ENCODE results near the gene ZMYND8. TPM values are rescaled to one million over a fixed set of nuclear protein-coding genes. Genes with fewer than 3 reads are reported as not detected.
"Not testable (repeated sequence)": the region's sequence is repeated elsewhere in the genome, so short reads cannot be mapped to it uniquely, and the experiment has no call there.

Gene ZMYND8
- total RNA-seq = 10 to 100 TPM; 42.7 to 50.3 TPM
- total RNA-seq = 42.9 to 75.3 reads per million in 2 donors

DNA sequence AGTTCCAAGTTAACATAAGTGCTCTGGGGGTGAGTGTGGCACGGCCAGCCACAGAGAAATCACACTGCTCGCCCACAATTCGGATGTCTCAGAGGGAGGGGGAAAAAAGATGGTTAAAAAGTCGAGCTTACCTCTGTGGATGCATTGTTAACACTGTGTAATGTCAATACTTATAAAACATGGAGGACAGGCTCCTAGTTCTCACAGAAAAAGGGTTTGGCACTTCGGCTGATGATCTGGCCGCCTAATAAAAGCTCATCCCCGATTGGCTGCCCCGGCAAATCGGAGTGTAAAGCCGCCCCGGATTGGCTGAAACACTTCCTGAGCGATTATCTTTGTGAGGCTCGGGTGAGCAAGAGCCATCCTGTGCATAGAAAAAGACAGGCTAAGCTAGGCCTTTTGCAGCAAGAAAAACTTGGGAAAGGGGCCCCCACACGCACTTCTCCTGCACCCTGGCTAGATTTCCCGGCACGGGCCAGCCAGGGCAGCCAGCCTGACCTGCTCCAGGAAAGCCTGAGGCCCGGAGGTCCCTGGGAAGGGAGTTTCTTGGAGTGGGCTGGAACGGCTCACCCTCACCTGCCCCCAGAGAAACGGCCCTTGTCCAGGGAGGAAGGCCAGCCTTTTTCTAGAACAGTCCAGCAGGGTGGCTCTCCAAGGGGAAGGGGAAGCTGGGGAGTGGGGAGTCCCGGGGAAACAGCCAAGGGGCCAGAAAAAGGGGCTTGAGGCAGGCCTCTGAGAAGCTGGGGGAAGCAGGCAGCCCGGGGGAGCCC lies at the start of gene ZMYND8:
TSS of gene ZMYND8 (minus strand) at position 174 of the 770 bp plus-strand sequence. CDS start at position 145, 29 bp downstream.
- H3K4me1 Mint-ChIP-seq = peaks cover 58% of the 10 kb centered on the region
- H3K4me3 Mint-ChIP-seq = peak within 1 kb of the TSS; percentile 89
- peak within 1 kb of the TSS; percentile 97 for H3K27ac Mint-ChIP-seq

DNA sequence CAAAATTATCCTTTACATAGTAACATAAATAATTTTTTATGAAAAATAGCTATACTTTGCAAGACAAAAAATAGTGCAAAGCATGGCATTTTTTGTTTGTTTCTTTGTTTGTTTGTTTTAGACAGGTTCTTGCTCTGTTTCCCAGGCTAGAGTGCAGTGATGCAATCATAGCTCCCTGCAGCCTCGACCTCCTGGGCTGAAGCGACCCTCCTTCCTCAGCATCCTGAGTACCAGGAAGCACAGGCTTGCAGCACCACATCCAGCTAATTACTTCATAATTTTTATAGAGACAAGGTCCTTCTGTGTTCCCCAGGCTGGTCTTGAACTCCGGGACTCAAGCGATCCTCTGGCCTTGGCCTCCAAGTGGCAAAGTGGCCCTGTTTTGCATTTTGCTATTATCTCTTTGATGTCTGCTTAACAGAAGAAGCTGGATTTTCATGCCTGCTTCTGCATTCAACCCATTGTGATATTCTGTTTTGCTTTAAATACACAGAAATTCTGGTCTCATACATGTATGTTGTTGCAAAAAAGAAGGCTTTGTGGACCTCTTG lies 49.4 kb upstream of the ZMYND8 start:
- DNase-seq = no peak
- Mint-ChIP-seq H3K4me1 (peaks cover 3% of the 10 kb centered on the region), H3K36me3 (ENCODE audit: low read depth) (no peaks in the 10 kb centered on the region), H3K27me3 (no peaks in the 10 kb centered on the region), H3K4me3 (no peak overlapping the region), H3K27ac (no peak overlapping the region)
- no peaks in the 10 kb centered on the region for H3K9me3 ChIP-seq (ENCODE audit: control insufficient read depth, low read length, poor library complexity, severe bottlenecking)
- no peak for ATAC-seq

More for the DNA sequence above, at the start of gene ZMYND8:
- DNase-seq = peak; percentile 67 to 98 (median 93)
- ATAC-seq = peak; percentile 91
- H3K27me3 Mint-ChIP-seq = no peaks in the 10 kb centered on the region
- H3K36me3 Mint-ChIP-seq (ENCODE audit: low read depth) = no peaks in the 10 kb centered on the region
- no peaks in the 10 kb centered on the region for H3K9me3 ChIP-seq (ENCODE audit: control insufficient read depth, low read length, poor library complexity, severe bottlenecking)

DNA sequence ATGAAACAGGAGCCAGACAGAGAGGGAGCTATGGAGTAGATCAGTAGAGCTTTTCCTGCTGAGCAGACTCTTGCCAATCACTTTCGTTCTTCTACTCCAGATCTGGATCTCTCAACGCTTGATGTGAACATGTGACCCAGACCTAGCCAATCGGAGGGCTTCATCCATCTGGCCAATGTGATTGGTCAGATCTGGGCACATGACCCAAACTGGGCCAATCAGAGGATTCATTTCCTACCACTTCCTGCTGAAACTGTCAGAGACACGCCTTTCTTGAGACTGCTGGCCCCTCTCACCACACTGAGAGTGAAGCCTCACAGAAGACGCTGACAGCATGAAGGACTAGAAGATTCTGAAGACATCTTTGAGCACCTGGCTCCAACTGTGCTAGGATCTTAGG lies 44.2 kb upstream of the ZMYND8 start:
- DNase-seq (no peak), ATAC-seq (no peak)
- H3K9me3 ChIP-seq (ENCODE audit: control insufficient read depth, low read length, poor library complexity, severe bottlenecking) = no peaks in the 10 kb centered on the region
- Mint-ChIP-seq H3K36me3 (ENCODE audit: low read depth) (no peaks in the 10 kb centered on the region), H3K4me3 (no peak overlapping the region), H3K27me3 (no peaks in the 10 kb centered on the region), H3K27ac (no peak overlapping the region), H3K4me1 (peaks cover 3% of the 10 kb centered on the region)

DNA sequence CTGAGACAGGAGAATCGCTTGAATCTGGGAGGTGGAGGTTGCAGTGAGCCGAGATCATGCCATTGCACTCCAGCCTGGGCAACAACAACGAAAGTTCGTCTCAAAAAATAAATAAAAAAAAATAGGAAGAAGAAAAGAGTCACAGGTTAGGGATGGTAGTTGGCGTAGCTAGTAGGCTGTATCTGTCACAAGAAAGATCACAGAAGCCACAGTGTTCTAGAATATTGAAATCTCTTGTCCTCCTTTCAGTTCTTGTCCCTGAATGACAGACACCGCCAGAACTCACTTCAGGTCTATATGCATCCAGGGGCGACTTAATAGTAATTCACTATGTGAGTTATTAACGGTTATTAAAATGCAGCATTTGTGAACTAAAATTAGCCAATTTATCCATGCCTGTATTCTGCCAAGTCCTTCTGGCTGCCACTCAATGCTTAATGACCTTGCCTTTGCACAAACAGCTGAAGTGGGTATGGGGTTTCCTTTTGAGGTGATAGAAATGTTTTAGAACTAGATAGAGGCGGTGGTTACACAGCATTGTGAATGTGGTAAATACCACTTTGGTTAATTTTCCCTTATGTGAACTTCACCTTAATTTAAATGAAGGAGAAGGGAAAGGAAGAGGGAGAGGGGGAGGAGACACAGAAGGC lies 41.3 kb upstream of the ZMYND8 start:
- Mint-ChIP-seq H3K4me3 (peak overlapping the region; percentile 55), H3K36me3 (ENCODE audit: low read depth) (no peaks in the 10 kb centered on the region), H3K4me1 (peaks cover 3% of the 10 kb centered on the region), H3K27ac (peak overlapping the region; percentile 76), H3K27me3 (no peaks in the 10 kb centered on the region)
- H3K9me3 ChIP-seq (ENCODE audit: control insufficient read depth, low read length, poor library complexity, severe bottlenecking) = no peaks in the 10 kb centered on the region
- DNase-seq (no peak), ATAC-seq (no peak)

DNA sequence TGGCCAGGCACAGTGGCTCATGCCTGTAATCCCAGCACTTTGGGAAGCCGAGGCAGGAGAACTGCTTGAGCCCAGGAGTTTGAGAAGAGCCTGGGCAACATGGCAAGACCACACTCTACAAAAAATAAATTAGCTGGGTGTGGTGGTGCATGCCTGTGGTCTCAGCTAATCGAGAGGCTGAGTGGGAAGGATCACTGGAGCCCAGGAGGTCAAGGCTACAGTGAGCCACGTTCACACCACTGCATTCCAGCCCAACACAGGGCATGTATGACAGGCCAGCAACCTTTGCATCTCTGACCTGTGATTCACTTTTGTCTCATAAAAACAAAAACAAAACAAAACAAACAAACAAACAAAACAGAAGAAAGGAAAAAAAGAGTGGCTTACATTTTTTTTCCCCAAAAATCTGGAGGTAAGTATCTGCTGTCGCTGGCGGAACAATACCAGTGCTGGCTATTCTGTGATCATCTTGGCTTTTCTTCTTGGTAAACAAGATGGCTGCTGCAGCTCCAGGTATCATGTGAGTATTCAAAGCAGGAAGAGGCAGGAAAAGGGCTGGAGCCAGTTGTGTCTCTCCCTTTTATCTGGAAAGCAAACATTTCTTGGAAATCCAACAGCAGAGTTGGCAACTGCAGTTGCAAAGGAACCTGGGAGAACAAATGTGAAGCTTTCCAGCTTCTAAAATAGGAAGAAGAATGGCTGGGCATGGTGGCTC lies 40.4 kb upstream of the ZMYND8 start:
- no peak for DNase-seq
- Mint-ChIP-seq H3K27ac (no peak overlapping the region), H3K4me3 (no peak overlapping the region), H3K4me1 (peaks cover 3% of the 10 kb centered on the region), H3K27me3 (no peaks in the 10 kb centered on the region), H3K36me3 (ENCODE audit: low read depth) (no peaks in the 10 kb centered on the region)
- no peaks in the 10 kb centered on the region for H3K9me3 ChIP-seq (ENCODE audit: control insufficient read depth, low read length, poor library complexity, severe bottlenecking)
- no peak for ATAC-seq

DNA sequence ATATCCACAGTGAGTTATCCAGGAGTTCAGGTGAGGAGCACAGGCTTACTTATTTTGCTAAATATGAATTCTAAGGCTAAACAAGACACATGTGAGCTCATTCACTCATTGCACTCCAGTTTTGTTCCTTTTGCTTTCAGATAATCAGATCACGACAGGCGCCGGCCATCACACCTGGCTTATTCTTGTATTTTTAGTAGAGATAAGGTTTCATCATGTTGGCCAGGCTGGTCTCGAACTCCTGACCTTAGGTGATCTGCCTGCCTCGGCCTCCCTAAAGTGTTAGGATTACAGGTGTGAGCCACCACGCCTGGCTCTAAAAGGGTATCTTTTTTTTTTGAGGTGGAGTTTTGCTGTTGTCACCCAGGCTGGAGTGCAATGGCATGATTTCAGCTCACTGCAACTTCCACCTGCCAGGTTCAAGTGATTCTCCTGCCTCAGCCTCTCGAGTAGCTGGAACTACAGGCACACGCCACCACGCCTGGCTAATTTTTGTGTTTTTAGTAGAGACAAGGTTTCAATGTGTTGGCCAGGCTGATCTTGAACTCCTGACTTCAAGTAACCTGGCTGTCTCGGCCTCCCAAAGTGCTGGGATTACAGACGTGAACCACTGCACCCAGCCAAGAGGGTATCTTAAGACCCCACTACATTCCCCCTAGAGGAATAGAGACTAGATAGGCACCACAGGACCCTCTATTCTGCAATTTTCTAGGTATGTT lies 37.5 kb upstream of the ZMYND8 start:
- not testable (repeated sequence) for DNase-seq; H3K4me1 Mint-ChIP-seq; H3K27me3 Mint-ChIP-seq; H3K27ac Mint-ChIP-seq; H3K9me3 ChIP-seq (ENCODE audit: control insufficient read depth, low read length, poor library complexity, severe bottlenecking); ATAC-seq; H3K36me3 Mint-ChIP-seq (ENCODE audit: low read depth); H3K4me3 Mint-ChIP-seq

DNA sequence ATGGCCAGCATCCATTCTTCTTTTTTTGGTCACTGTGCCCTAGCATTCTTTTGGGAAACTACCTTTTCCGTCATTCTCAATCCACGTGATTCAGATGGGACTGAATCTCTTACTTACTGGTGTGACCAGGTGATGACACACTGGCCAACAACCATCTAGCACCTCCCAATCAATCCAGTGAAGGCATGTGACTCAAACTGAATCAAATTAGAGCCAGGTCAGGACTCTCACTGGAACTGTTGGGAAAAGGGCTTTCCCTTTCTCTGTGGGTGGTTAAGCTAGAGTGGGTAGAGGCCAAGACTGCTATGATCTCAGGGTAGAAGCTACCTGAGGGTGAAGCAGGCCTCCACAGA lies 36.2 kb upstream of the ZMYND8 start:
- Mint-ChIP-seq H3K4me3 (no peak overlapping the region), H3K36me3 (ENCODE audit: low read depth) (no peaks in the 10 kb centered on the region), H3K27ac (no peak overlapping the region), H3K4me1 (peaks cover 2% of the 10 kb centered on the region), H3K27me3 (no peaks in the 10 kb centered on the region)
- H3K9me3 ChIP-seq (ENCODE audit: control insufficient read depth, low read length, poor library complexity, severe bottlenecking) = no peaks in the 10 kb centered on the region
- ATAC-seq (no peak), DNase-seq (no peak)

DNA sequence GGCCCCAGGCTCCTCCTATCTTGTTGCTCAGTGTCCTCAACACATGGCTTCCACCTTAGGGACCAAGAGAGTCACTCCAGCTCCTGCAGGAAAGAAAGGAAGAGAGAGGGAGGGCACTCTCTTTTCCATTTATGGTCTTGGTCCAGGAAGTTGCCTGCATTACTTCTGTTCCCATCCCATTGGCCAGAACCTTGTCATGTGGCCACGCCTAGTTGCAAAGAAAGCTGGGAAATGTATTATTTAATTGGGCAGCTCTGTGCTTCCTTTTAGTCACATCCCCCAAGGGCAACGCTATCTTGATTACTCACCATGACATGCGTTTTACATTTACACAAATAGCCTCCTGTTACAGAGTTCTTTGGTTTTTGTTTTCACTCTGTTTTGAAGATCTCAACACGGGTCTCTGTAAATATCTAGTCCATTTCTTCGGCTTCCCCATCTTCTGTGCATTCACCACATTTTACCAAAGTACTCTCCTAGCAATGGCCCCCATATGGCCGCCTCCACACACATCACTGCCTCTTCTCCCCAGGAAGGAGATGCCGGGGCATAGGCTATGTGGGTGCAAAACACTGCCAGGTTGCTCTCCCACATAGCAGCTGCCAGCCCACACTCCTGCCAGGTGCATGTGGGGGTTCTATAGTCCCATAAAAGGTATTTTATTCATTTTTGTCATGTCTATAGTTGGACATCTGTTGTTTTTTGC lies 35.7 kb upstream of the ZMYND8 start:
- ATAC-seq = peak; percentile 37
- Mint-ChIP-seq H3K4me3 (no peak overlapping the region), H3K27me3 (no peaks in the 10 kb centered on the region), H3K27ac (no peak overlapping the region), H3K4me1 (peaks cover 2% of the 10 kb centered on the region), H3K36me3 (ENCODE audit: low read depth) (no peaks in the 10 kb centered on the region)
- no peak for DNase-seq
- no peaks in the 10 kb centered on the region for H3K9me3 ChIP-seq (ENCODE audit: control insufficient read depth, low read length, poor library complexity, severe bottlenecking)

DNA sequence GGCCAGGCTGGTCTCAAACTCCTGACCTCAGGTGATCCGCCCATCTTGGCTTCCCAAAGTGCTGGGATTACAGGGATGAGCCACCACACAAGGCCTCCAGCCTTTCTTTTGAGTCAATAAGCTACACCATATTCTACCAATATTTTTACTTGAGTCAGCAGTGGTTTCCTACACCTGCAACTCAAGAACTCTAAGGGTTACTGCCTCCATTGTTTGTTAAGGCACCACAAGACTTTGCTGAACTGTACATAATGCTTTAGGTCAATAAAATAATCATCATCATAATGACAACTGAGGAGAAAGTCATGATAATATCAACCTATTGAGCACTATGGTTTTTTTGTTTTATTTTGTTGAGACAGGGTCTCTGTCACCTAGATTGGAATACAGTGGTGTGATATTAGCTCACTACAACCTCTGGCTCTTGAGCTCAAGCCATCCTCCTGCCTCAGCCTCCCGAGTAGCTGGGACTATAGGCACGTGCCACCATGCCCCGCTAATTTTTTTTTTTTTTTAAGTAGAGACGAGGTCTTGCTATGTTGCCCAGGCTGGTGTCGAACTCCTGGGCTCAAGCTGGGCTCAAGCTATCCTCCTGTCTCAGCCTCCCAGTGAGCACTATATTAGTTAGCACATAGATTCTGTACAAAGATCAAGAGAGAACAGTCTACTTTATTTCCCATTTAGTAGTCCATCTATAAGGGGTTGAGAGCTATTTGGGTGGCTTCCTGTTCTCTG lies 34.9 kb upstream of the ZMYND8 start:
- ATAC-seq = no peak
- Mint-ChIP-seq H3K4me3 (no peak overlapping the region), H3K27ac (no peak overlapping the region), H3K36me3 (ENCODE audit: low read depth) (no peaks in the 10 kb centered on the region), H3K27me3 (no peaks in the 10 kb centered on the region), H3K4me1 (peaks cover 2% of the 10 kb centered on the region)
- no peaks in the 10 kb centered on the region for H3K9me3 ChIP-seq (ENCODE audit: control insufficient read depth, low read length, poor library complexity, severe bottlenecking)
- DNase-seq = no peak

DNA sequence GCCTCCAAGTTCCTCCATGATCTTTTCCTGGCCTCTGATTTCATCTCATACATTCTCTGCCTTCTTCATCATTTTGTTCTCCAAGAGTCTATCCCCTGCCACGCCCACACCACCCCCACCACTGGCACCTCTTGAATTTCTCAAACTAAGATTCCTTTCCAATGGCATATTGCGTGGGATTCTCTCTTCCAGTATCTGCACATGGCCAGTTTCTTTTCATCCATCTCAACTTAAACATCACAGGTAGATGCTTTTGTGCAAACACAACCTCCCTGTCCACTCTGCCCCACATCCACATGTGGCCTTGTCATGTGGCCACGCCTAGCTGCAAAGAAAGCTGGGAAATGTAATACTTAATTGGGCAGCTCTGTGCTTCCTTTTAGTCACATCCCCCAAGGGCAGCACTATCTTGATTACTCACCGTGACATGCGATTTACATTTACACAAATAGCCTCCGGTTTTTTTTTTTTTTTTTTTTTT lies 33.4 kb upstream of the ZMYND8 start:
- no peaks in the 10 kb centered on the region for H3K9me3 ChIP-seq (ENCODE audit: control insufficient read depth, low read length, poor library complexity, severe bottlenecking)
- H3K4me1 Mint-ChIP-seq = peaks cover 2% of the 10 kb centered on the region
- no peaks in the 10 kb centered on the region for H3K36me3 Mint-ChIP-seq (ENCODE audit: low read depth)
- H3K4me3 Mint-ChIP-seq = no peak overlapping the region
- H3K27ac Mint-ChIP-seq = peak overlapping the region; percentile 62
- no peak for ATAC-seq
- H3K27me3 Mint-ChIP-seq = no peaks in the 10 kb centered on the region
- no peak for DNase-seq

DNA sequence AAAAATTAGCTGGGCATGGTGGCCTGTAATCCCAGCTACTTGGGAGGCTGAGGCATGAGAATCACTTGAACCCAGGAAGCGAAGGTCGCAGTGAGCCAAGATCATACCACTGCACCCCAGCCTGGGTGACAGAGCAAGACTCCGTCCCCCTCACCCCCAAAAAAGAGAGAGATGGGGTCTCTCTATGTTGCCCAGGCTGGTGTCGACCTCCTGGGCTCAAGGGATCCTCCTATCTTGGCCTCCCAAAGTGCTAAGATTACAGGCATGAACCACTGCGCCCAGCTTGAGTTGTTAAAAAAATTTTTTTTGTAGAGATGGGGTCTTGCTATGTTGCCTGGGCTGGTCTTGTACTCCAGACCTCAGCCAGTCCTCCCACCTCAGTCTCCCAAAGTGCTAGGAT lies 29.5 kb upstream of the ZMYND8 start:
- H3K9me3 ChIP-seq (ENCODE audit: control insufficient read depth, low read length, poor library complexity, severe bottlenecking); H3K36me3 Mint-ChIP-seq (ENCODE audit: low read depth); H3K27me3 Mint-ChIP-seq; DNase-seq; H3K4me3 Mint-ChIP-seq; H3K4me1 Mint-ChIP-seq; H3K27ac Mint-ChIP-seq; ATAC-seq: not testable (repeated sequence)

Measured in T-helper 17 cell (primary cell).